Subcutaneous adipose tissue (tissue), 4 donors: Measurements from ENCODE around the gene GJC3. TPM values are rescaled to one million over a fixed set of nuclear protein-coding genes. Genes with fewer than 3 reads are reported as not detected.

Experiments used
- small RNA-seq: library from RNA; depleted of rRNA; stranded (forward); fragments of <200 nt; gene quantifications from one replicate; pipeline ENCODE3, GENCODE V24; 2016
- total RNA-seq, 4 donors: library from RNA; depleted of rRNA; stranded (reverse); fragments of >200 nt; gene quantifications; one replicate each; pipeline ENCODE4 v1.1.0, GENCODE V29; 2016
- TF ChIP-seq, protein P1 (sequence below): fragments of 450-650 bp; IDR thresholded peaks from one replicate; pipeline ENCODE4 v1.5.1; 2016; ENCODE audit warnings: low read depth, mild to moderate bottlenecking, control low read depth, antibody characterized with exemption, moderate library complexity

Gene GJC3
- total RNA-seq, 4 donors from 2014 or later = 0.68 to 2.1 TPM; not detected in 2

DNA sequence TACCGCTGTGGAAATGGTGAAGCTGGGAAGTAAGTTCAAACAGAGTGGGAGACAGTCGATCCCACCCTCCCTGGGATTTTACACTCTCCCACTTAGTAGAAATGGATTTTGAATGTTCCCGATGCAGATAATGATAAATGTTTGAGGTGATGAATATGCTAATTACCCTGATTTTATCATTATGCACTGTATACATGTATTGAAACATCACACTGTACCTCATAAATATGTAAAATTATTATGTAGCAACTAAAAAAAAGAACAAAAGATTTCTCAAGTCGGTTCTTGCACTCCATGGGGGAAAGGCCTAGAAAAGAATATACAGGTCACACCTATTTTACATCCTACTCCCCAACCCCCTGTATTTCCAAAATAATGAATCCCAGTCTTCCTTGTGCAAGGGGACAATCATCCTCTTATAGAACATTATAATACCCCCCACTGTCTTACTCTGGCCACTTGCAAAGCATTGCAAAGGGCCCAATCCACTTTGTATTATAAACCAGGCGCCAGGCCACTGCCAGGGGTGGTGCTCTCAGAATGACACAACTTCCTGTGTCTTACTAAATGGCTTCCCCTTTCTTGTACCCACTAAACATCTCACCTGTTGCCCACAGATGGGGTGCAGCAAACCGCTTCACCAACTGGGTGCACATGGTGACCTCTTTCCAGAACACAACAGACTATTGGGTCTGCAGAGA lies 31.9 kb downstream of the GJC3 start:
- TF ChIP-seq, protein P1, sequence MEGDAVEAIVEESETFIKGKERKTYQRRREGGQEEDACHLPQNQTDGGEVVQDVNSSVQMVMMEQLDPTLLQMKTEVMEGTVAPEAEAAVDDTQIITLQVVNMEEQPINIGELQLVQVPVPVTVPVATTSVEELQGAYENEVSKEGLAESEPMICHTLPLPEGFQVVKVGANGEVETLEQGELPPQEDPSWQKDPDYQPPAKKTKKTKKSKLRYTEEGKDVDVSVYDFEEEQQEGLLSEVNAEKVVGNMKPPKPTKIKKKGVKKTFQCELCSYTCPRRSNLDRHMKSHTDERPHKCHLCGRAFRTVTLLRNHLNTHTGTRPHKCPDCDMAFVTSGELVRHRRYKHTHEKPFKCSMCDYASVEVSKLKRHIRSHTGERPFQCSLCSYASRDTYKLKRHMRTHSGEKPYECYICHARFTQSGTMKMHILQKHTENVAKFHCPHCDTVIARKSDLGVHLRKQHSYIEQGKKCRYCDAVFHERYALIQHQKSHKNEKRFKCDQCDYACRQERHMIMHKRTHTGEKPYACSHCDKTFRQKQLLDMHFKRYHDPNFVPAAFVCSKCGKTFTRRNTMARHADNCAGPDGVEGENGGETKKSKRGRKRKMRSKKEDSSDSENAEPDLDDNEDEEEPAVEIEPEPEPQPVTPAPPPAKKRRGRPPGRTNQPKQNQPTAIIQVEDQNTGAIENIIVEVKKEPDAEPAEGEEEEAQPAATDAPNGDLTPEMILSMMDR = no peak

DNA sequence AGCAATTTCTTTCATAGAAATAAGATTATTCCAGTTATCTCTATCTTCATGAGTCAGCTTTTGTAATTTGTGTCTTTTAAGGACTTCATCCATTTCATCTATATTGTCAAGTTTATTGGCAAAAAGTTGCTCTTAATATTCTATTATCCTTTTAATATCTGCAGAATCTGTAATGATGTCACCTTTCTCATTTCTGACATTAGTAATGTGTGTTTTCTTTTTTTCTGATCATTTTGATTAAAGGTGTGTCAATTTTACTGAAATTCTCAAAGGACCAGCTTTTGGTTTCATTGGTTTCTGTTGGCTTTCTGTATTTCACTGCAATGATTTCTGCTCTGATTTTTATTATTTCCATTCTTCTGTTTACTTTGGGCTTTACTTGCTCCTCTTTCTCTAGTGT lies 34.7 kb downstream of the GJC3 start:
- TF ChIP-seq, protein P1 = no peak

DNA sequence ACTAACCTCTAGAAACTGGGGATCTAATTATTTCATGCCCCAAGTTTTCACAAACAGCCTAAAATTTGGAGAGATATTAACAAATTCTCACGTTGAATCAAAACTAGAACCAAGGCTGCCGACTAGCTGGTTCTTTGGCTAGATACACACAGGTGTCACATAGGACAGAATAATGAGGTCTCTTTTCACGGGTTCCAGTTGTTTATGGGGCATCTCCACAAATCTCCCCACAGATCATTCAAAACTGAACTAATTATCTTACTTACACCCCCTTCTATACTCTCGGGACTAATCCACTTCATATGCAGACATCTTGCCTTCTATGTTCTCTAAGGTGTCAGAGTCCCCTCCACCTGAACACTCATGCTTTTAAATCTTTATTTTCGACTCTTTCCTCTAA lies 36.1 kb downstream of the GJC3 start:
- TF ChIP-seq, protein P1 = no peak

DNA sequence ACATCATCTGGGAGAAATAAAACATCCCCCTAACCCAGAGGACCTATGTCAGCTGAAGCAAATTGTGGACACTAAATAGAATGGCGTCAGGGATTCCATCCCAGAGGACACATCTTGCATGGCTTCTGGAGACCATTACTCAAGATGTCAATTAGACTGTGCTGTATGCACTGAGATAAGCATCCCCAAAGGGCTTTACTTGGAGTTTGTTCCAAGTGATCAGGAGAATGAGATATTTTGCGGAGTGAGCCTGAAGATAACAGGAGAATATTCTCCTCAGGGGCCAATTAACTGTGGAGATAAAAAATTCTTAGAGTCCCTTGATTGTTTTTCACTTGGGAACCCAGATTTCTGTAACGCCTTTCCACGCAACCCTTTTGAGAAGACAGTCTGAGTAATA lies 48.0 kb downstream of the GJC3 start:
- TF ChIP-seq, protein P1 = no peak

DNA sequence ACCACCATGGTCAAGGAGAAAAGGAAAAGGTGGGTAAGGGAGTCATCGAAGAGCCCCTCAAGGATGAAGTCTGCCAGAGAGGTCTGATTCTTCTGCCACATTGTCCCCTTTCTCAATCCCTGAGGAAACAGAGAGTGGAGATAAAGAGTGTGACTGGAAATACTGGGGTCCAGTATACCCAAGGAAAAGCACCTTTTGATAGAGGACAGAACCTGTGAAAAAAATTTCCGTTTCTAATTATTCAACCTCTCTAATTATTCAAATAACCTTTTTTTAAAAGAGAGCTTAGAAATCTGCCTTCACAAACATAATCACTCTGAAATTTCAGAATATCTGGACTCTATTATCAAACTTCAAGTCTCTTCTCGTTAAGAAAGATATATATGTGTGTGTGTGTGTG lies 52.5 kb downstream of the GJC3 start, which contains the start of gene OR2AE1:
OR2AE1 (minus strand) TSS at position 101 of the 400 bp plus-strand sequence; CDS start at position 101, 0 bp downstream.
- TF ChIP-seq, protein P1 = no peak

DNA sequence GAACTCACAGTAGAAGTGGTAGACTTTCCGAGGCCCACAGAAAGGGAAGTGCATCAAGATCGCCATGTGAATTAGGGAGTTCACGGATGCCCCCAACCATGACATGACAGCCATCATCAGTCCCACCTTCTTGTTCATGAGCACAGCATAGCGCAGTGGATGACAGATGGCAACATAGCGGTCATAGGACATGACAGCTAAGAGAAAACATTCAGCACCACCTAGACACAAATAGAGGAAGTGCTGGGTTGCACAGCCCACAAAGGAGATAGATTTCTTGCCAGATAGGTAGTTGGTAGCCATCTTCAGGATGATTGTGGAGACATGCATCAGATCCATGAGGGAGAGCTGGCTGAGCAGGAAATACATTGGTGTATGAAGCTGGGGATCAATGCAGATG lies 52.9 kb downstream of the GJC3 start:
- TF ChIP-seq, protein P1 = no peak

Small RNAs within 50 kb of the gene (small RNA-seq; reads per million reads assigned to genes)
- 0.49 reads per million for gene RF00019
- gene RF00561 = not detected

Other genes starting within 250 kb of the GJC3 start
- 100 to 1,000 TPM in 2 of 4 donors, 10 to 100 TPM in 1, under 1 TPM in 1; 0.88 to 191 (median 58.1) TPM for gene CYP3A5, start 249.6 kb downstream of the GJC3 start, total RNA-seq
- not detected for gene CYP3A7, start 194.4 kb downstream of the GJC3 start, total RNA-seq
- gene CYP3A4, start 145.4 kb downstream of the GJC3 start, total RNA-seq = 1 to 10 TPM in 1 of 4 donors, under 1 TPM in 1, not detected in 2; 0.34 to 1.3 TPM
- gene CYP3A43, start 101.6 kb downstream of the GJC3 start, total RNA-seq = not detected
- gene OR2AE1, start 52.6 kb downstream of the GJC3 start, total RNA-seq = under 1 TPM in 1 of 4 donors, not detected in 3; 0.98 TPM
- gene TRIM4, start 10.1 kb downstream of the GJC3 start, total RNA-seq = 10 to 100 TPM; 33.5 to 50.5 (median 42.0) TPM
- gene AZGP1, start 46.4 kb upstream of the GJC3 start, total RNA-seq = 100 to 1,000 TPM in 1 of 4 donors, 10 to 100 TPM in 3; 31.5 to 411 (median 51.0) TPM
- 10 to 100 TPM; 28.5 to 39.9 (median 33.8) TPM for gene ZKSCAN1, start 86.0 kb upstream of the GJC3 start, total RNA-seq
- 10 to 100 TPM in 3 of 4 donors, 1 to 10 TPM in 1; 6.7 to 15.6 (median 12.1) TPM for gene ZSCAN21, start 120.2 kb upstream of the GJC3 start, total RNA-seq
- 10 to 100 TPM; 14.8 to 29.3 (median 25.2) TPM for gene ZNF3, start 152.1 kb upstream of the GJC3 start, total RNA-seq
- 10 to 100 TPM; 50.5 to 74.4 (median 57.0) TPM for gene COPS6, start 159.3 kb upstream of the GJC3 start, total RNA-seq
- gene MCM7, start 171.8 kb upstream of the GJC3 start, total RNA-seq = 10 to 100 TPM; 20.1 to 66.1 (median 46.7) TPM
- gene AP4M1, start 172.0 kb upstream of the GJC3 start, total RNA-seq = 10 to 100 TPM in 3 of 4 donors, 1 to 10 TPM in 1; 6.7 to 25.6 (median 18.0) TPM
- 10 to 100 TPM in 3 of 4 donors, 1 to 10 TPM in 1; 9.8 to 36.2 (median 26.2) TPM for gene TAF6, start 189.7 kb upstream of the GJC3 start, total RNA-seq
- 10 to 100 TPM in 1 of 4 donors, 1 to 10 TPM in 3; 5.3 to 13.0 (median 8.2) TPM for gene CNPY4, start 190.0 kb upstream of the GJC3 start, total RNA-seq
- gene MBLAC1, start 197.3 kb upstream of the GJC3 start, total RNA-seq = 1 to 10 TPM in 3 of 4 donors, under 1 TPM in 1; 0.66 to 2.7 (median 2.3) TPM
- 100 to 1,000 TPM; 142 to 268 (median 250) TPM for gene LAMTOR4, start 219.3 kb upstream of the GJC3 start, total RNA-seq
- 1 to 10 TPM; 2.6 to 6.7 (median 4.6) TPM for gene TRAPPC14, start 229.1 kb upstream of the GJC3 start, total RNA-seq
- gene GAL3ST4, start 239.0 kb upstream of the GJC3 start, total RNA-seq = 1 to 10 TPM in 3 of 4 donors, under 1 TPM in 1; 0.85 to 3.6 (median 1.5) TPM
- 1 to 10 TPM in 1 of 4 donors, under 1 TPM in 1, not detected in 2; 0.66 to 2.7 TPM for gene GPC2, start 247.8 kb upstream of the GJC3 start, total RNA-seq
- gene STAG3, start 248.3 kb upstream of the GJC3 start, total RNA-seq = 1 to 10 TPM in 2 of 4 donors, under 1 TPM in 2; 0.65 to 3.6 (median 1.9) TPM